Fibroblast of the aortic adventitia (primary cell): ENCODE data around the gene ELN. TPM values are rescaled to one million over a fixed set of nuclear protein-coding genes. Genes with fewer than 3 reads are reported as not detected.
A peak's percentile ranks its signal among the peaks of the same experiment; 100 is the strongest.
"Not testable (repeated sequence)": the region's sequence is repeated elsewhere in the genome, so short reads cannot be mapped to it uniquely, and the experiment has no call there.

Source experiments
- DNase-seq: peaks from one replicate; pipeline ENCODE4 v3.0.0-alpha.2; 2010; ENCODE audit warnings: low read depth
- H3K4me3 ChIP-seq: 2 replicates; pipeline ENCODE4 v1.5.1; 2011; ENCODE audit warnings: low read depth, mild to moderate bottlenecking, control low read depth, low read length, moderate library complexity
- total RNA-seq: library from RNA; depleted of rRNA; stranded (reverse); fragments of >200 nt; gene quantifications from 2 replicates; pipeline ENCODE4 v1.2.3, GENCODE V29; 2012; ENCODE audit warnings: low replicate concordance
- TF ChIP-seq, protein P1 (sequence below): IDR thresholded peaks from 2 replicates; pipeline ENCODE4 v1.5.1; 2011; ENCODE audit warnings: mild to moderate bottlenecking, low read length, control low read depth, inconsistent platforms; ENCODE audit not compliant: insufficient read depth

Gene ELN
- 22.3 and 101 TPM in 2 replicates for total RNA-seq

DNA sequence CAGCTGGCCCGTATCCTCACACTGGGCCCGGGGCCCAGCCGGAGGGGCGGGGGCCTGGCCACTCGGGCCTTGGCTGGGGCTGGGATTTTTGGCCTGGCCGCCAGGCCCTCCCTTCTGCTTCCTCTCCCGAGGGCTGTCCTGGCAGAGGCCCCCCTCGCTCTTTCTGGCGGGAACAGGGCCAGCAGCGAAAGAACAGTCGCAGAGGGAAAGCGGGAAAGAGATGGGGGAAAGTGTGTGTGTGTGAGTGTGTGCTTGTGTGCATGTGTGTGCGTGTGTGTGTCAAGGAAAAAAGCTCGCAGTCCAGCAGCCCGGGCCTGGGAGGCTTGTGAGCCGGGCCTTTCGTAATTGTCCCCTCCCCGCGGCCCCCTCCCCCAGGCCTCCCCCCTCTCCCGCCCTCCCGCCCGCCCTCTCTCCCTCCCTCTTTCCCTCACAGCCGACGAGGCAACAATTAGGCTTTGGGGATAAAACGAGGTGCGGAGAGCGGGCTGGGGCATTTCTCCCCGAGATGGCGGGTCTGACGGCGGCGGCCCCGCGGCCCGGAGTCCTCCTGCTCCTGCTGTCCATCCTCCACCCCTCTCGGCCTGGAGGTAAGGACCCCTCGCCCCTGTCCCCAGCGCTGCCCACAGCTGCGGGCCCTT is at the start of gene ELN:
ELN (plus strand) TSS at position 491 of the 638 bp plus-strand sequence; CDS start at position 506, 15 bp downstream.
- DNase-seq: peak; percentile 94
- peak within 1 kb of the TSS; percentile 74 for H3K4me3 ChIP-seq
- TF ChIP-seq, protein P1, sequence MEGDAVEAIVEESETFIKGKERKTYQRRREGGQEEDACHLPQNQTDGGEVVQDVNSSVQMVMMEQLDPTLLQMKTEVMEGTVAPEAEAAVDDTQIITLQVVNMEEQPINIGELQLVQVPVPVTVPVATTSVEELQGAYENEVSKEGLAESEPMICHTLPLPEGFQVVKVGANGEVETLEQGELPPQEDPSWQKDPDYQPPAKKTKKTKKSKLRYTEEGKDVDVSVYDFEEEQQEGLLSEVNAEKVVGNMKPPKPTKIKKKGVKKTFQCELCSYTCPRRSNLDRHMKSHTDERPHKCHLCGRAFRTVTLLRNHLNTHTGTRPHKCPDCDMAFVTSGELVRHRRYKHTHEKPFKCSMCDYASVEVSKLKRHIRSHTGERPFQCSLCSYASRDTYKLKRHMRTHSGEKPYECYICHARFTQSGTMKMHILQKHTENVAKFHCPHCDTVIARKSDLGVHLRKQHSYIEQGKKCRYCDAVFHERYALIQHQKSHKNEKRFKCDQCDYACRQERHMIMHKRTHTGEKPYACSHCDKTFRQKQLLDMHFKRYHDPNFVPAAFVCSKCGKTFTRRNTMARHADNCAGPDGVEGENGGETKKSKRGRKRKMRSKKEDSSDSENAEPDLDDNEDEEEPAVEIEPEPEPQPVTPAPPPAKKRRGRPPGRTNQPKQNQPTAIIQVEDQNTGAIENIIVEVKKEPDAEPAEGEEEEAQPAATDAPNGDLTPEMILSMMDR: no peak

DNA sequence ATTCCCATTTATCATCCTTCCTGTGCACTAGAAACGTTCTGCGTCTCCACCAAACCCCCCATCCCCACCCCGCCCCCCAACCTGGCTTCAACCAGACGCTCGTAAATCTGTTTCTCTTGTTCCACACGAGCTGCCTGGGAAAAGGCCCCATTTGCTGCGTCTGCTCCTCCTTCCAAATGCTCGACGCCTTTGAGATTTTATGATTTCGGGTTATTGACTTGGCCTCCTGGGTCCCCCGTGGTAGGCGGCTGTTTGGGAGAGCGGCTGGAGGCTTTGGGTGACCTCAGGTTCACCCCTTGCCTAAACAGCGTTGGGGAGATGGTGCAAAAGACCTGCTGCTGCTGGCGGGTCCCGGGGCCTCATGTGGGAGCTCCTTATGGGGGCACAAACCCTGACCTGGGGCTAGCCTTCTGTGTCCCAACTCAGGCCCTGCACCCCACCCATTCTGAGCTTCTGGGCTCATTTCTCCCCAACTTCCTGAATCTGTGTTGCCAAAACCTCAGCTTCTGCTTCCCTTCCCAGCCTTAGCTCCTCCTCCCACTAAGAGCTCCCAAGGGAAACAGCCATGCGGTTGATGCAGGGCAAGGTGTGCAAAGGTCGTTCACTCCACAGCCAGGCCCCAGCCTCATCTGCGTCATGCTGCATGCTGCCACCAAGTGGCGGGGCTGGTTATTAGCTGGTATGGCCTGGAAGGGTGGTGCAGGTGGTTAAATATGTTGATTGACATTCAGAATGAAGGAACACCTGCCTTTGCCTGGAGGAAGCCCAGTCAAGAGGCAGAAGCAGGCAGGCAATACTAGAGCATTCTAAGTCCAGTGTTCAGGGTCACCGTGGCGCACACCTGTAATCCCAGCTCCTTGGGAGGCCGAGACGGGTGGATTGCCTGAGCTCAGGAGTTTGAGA is 49.1 kb upstream of the ELN start:
- TF ChIP-seq, protein P1: peak; percentile 46
- peak; percentile 69 for DNase-seq
- H3K4me3 ChIP-seq: no peak overlapping the region

DNA sequence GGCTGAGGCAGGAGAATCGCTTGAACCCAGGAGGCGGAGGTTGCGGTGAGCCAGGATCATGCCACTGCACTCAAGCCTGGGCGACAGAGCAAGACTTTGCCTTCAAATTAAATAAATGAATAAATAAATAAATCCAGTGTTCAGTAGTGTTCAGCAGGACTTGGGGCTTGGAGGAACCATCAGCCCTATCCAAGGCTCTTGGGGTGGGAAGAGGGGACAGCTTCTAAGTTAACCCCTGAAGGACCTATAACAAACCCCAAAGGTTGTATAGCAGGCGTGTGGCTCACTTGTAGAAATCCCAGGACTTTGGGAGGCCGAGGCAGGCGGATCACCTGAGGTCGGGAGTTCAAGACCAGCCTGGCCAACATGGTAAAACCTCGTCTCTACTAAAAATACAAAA is 48.3 kb upstream of the ELN start:
- not testable (repeated sequence) for H3K4me3 ChIP-seq, DNase-seq

GRCh38 chr7:73980206-73980605 is 47.8 kb upstream of the ELN start:
- TF ChIP-seq, protein P1: no peak
- no peak for DNase-seq
- H3K4me3 ChIP-seq: no peak overlapping the region

GRCh38 chr7:73981933-73982332 is 46.0 kb upstream of the ELN start:
- no peak overlapping the region for H3K4me3 ChIP-seq
- TF ChIP-seq, protein P1: no peak
- no peak for DNase-seq

DNA sequence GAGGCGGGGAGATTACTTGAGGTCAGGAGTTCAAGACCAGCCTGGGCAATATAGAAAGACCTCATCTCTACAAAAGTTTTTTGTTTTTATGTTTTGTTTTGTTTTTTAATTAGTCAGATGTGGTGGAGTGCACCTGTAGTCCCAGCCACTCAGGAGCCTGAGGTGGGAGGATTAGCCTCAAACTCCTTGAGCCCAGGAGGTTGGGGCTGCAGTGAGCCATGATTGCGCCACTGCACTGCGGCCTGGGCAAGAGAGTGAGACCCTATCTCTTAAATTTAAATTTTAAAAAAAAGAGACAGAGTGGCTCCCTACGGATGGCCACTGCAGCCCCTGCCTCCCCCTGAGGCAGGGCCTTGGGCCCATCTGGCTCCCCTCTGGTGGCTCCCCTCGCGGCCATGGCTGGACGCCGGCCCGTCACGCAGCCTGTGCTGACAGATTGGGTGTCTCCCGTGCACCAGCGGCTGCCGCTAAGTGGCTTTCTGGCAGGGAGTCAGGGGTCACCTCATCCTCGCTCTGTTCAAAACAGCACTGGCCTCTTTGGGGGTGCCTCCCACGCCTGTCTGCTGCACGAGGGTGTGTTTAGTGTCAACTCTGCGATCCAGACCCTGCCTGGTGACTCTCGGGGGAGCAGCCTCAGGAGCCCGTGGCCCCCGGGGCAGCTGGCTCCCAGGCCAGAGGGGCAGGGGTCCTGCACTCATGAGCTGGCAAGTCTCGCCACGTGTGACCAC is 44.4 kb upstream of the ELN start:
- TF ChIP-seq, protein P1: no peak
- no peak for DNase-seq
- H3K4me3 ChIP-seq: no peak overlapping the region
